ENCODE results near the gene NPDC1. TPM values are rescaled to one million over a fixed set of nuclear protein-coding genes. Genes with fewer than 3 reads are reported as not detected.

NPDC1 gene
- total and polyA plus RNA-seq, 2 donors (not counting 1 experiment from before 2014, with no cell fraction given) = 9.0 to 15.7 TPM

DNA sequence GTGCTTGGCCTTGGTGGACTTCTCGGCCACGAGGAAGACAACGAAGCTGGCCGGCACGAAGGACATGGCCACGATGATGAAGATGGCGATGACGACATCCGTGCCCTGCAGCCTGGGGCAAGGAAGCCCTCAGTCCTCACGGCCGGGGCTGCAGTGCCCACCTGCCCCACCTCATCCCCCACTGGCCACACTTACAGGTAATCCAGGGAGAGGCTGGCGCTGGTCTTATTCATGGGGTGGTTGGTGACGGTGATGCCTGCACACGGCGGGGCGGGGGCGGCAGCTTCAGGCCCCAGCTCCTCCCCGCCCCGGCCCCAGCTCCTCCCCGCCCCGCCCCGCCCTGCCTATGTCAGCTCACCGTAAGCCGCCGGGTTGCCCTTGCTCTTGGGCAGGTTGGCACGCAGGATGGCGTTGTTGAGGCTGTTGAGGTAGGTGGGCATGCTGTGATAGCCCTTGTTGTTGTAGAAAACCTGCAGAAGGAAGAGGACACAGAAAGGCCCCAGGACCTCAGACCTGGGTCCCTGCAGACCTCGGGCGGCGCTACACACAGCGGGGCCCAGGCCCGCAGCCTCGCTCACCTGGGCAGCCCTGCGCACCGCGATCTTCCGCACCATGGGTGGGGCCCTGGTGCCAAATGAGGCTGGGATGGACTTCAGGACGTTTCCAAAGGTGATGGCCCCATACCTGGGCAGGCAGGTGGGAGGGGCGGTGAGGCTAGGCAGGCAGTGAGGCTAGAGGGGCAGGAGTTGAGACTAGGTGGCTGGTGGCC lies 33.9 kb downstream of the NPDC1 start:
- DNase-seq (ENCODE audit: low read depth in 2 of 2) = no peak
- Histone ChIP-seq H3K36me3 (ENCODE audit: control insufficient read depth, insufficient read depth, low read length) (peaks cover 12% of the 10 kb centered on the region), H2AFZ (ENCODE audit: low read length) (no peak overlapping the region), H3K79me2 (ENCODE audit: control insufficient read depth, insufficient read depth, low read length) (no peaks in the 10 kb centered on the region), H3K27ac (ENCODE audit: insufficient read depth, low read length) (no peak overlapping the region), H3K4me2 (ENCODE audit: extremely low read depth, insufficient read depth, low read length) (no peak overlapping the region), H4K20me1 (ENCODE audit: control insufficient read depth, extremely low read depth, insufficient read depth, low read length) (no peaks in the 10 kb centered on the region), H3K4me1 (ENCODE audit: control insufficient read depth, extremely low read depth, insufficient read depth, low read length) (peaks cover 3% of the 10 kb centered on the region), H3K9ac (ENCODE audit: insufficient read depth, low read length) (no peak overlapping the region), H3K9me3 (ENCODE audit: control insufficient read depth, insufficient read depth, low read depth, low read length) (no peaks in the 10 kb centered on the region), H3K27me3 (ENCODE audit: control insufficient read depth, insufficient read depth, low read length) (no peaks in the 10 kb centered on the region), H3K4me3 (replicated peaks in 1 of 4; ENCODE audit: control extremely low read depth in 1 of 4, insufficient read depth in 1 of 4, low read depth in 3 of 4, low read length in 4 of 4) (no peak overlapping the region)
- no peak for TF ChIP-seq EZH2 (IDR thresholded peaks at IDR 0.05; ENCODE audit: low read length, missing control alignments)
- TF ChIP-seq, protein P1, sequence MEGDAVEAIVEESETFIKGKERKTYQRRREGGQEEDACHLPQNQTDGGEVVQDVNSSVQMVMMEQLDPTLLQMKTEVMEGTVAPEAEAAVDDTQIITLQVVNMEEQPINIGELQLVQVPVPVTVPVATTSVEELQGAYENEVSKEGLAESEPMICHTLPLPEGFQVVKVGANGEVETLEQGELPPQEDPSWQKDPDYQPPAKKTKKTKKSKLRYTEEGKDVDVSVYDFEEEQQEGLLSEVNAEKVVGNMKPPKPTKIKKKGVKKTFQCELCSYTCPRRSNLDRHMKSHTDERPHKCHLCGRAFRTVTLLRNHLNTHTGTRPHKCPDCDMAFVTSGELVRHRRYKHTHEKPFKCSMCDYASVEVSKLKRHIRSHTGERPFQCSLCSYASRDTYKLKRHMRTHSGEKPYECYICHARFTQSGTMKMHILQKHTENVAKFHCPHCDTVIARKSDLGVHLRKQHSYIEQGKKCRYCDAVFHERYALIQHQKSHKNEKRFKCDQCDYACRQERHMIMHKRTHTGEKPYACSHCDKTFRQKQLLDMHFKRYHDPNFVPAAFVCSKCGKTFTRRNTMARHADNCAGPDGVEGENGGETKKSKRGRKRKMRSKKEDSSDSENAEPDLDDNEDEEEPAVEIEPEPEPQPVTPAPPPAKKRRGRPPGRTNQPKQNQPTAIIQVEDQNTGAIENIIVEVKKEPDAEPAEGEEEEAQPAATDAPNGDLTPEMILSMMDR (conservative IDR thresholded peaks at IDR 0.05 in 1 of 2, IDR thresholded peaks at IDR 0.05 in 1 of 2; ENCODE audit: low read depth in 1 of 2, low read length in 2 of 2) = no peak

DNA sequence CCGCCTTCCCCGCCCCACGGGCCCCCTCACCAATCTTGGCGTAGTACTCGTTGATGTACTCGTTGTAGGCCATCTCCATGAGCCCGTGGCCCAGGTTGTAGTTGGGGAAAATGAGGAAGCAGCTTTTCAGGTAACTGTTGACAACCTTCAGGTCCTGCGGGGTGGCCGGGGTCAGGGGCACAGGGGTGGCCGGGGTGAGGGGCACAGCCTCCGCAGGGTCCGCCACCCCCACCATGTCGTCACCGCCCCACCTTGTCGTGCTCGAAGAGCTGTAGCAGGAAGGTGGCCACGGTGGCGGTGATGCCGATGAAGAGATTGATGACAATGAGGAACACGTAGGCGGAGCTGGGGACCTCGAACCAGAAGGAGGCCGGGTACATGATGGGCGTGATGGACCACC lies 34.8 kb downstream of the NPDC1 start:
- Histone ChIP-seq H3K27me3 (ENCODE audit: control insufficient read depth, insufficient read depth, low read length) (no peaks in the 10 kb centered on the region), H4K20me1 (ENCODE audit: control insufficient read depth, extremely low read depth, insufficient read depth, low read length) (no peaks in the 10 kb centered on the region), H3K9me3 (ENCODE audit: control insufficient read depth, insufficient read depth, low read depth, low read length) (no peaks in the 10 kb centered on the region), H3K4me2 (ENCODE audit: extremely low read depth, insufficient read depth, low read length) (no peak overlapping the region), H3K4me1 (ENCODE audit: control insufficient read depth, extremely low read depth, insufficient read depth, low read length) (peaks cover 8% of the 10 kb centered on the region), H2AFZ (ENCODE audit: low read length) (no peak overlapping the region), H3K79me2 (ENCODE audit: control insufficient read depth, insufficient read depth, low read length) (no peaks in the 10 kb centered on the region), H3K27ac (ENCODE audit: insufficient read depth, low read length) (no peak overlapping the region), H3K4me3 (replicated peaks in 1 of 4; ENCODE audit: control extremely low read depth in 1 of 4, insufficient read depth in 1 of 4, low read depth in 3 of 4, low read length in 4 of 4) (no peak overlapping the region), H3K9ac (ENCODE audit: insufficient read depth, low read length) (no peak overlapping the region), H3K36me3 (ENCODE audit: control insufficient read depth, insufficient read depth, low read length) (peaks cover 9% of the 10 kb centered on the region)
- DNase-seq (ENCODE audit: low read depth in 2 of 2) = no peak
- no peak for TF ChIP-seq EZH2 (IDR thresholded peaks at IDR 0.05; ENCODE audit: low read length, missing control alignments)
- TF ChIP-seq, protein P1 (conservative IDR thresholded peaks at IDR 0.05 in 1 of 2, IDR thresholded peaks at IDR 0.05 in 1 of 2; ENCODE audit: low read depth in 1 of 2, low read length in 2 of 2) = no peak

DNA sequence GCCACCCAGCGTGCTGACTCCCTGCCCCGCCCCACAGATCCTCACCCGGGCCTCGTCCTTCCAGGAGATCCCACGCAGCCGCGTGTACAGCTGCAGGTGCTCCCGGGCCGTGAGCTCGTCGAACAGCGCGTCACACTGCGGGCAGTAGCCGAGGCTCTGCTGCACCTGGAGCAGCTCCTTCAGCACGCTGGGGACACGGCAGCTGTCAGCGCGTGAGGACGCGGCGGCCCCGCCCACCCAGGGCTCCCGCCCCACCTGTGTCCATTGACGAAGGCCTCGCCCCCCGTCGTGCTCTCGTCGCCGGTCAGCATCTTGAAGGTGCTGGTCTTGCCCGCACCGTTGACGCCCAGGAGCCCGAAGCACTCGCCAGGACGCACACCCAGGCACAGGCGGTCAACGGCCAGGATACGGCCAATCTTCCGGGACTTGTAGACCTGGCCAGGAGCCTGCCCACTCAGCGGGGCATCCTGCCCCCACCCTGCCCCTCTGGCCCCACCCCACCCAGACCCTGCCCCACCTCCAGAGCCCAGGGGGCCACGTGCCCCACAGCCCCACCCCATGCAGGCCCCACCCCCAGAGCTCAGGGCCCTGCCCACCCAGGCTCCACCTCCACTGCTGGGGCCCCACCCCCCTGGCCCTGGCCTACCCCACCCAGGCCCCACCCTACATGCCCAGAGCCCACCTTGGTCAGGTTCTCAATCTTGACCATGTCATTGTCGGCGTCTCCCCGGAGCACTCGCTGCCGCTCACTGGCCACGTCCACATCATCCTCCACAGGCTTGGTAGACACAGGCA lies 35.8 kb downstream of the NPDC1 start:
- Histone ChIP-seq H3K27ac (ENCODE audit: insufficient read depth, low read length) (no peak overlapping the region), H3K9me3 (ENCODE audit: control insufficient read depth, insufficient read depth, low read depth, low read length) (no peaks in the 10 kb centered on the region), H3K4me3 (replicated peaks in 1 of 4; ENCODE audit: control extremely low read depth in 1 of 4, insufficient read depth in 1 of 4, low read depth in 3 of 4, low read length in 4 of 4) (no peak overlapping the region), H4K20me1 (ENCODE audit: control insufficient read depth, extremely low read depth, insufficient read depth, low read length) (no peaks in the 10 kb centered on the region), H3K27me3 (ENCODE audit: control insufficient read depth, insufficient read depth, low read length) (no peaks in the 10 kb centered on the region), H3K4me1 (ENCODE audit: control insufficient read depth, extremely low read depth, insufficient read depth, low read length) (peaks cover 8% of the 10 kb centered on the region), H3K79me2 (ENCODE audit: control insufficient read depth, insufficient read depth, low read length) (no peaks in the 10 kb centered on the region), H2AFZ (ENCODE audit: low read length) (no peak overlapping the region), H3K36me3 (ENCODE audit: control insufficient read depth, insufficient read depth, low read length) (peaks cover 5% of the 10 kb centered on the region), H3K9ac (ENCODE audit: insufficient read depth, low read length) (no peak overlapping the region), H3K4me2 (ENCODE audit: extremely low read depth, insufficient read depth, low read length) (no peak overlapping the region)
- DNase-seq (ENCODE audit: low read depth in 2 of 2) = no peak
- no peak for TF ChIP-seq EZH2 (IDR thresholded peaks at IDR 0.05; ENCODE audit: low read length, missing control alignments)
- TF ChIP-seq, protein P1 (conservative IDR thresholded peaks at IDR 0.05 in 1 of 2, IDR thresholded peaks at IDR 0.05 in 1 of 2; ENCODE audit: low read depth in 1 of 2, low read length in 2 of 2) = no peak
